Smooth muscle cell of the brain vasculature (primary cell): ENCODE results near the gene USP25.

Experiments used
- DNase-seq: peaks from one replicate; pipeline ENCODE4 v3.0.0-alpha.2; 2012; ENCODE audit warnings: low read depth, low spot score

USP25 gene

GRCh38 chr21:15764878-15765277 is 35.1 kb downstream of the USP25 start:
- no peak for DNase-seq

GRCh38 chr21:15766952-15767603 is 37.3 kb downstream of the USP25 start:
- DNase-seq, result no peak

DNA sequence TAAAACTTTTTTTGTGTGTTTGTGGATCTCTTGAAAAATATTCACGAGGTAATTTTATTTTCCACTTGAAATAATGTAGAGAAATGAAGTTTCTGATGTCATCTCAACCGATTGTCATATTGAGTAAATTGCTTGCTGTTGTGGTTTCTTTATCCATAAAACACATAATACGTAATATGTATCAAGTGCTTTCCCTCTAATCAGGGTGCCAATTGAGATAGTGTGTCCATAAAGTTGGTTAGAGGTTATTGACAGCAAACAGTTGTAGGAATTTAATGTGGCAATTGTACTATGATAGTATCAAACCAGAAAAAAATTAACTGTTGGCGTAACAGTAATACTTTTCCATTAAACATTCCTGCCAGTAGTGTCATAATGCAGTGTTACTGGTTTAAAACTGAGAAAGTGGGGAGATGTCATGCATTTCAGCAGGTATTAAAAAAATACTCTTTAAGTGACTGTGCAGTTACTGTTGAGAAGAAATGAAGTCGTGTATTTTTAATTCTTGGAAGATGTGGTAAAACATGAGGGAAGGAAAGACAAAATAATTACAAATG is 38.3 kb downstream of the USP25 start:
- DNase-seq, result no peak

DNA sequence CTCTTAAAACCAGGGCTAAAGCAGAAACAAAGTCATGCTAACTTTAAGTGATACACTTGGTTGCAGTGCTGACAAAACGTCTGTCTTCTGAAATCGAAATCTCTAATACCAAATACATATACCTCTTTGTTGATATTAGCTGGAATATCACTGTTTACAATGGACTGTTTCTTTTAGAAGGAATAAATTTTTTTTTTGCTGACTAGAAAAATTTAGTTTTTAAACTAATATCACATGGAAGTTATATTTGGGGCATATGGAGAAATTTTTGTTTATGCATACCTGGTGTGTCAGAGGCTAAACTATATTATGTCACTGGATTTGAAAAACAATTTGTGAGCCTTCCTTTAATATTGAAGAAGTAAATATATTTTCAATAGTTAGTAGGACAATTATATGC is 39.1 kb downstream of the USP25 start:
- no peak for DNase-seq

DNA sequence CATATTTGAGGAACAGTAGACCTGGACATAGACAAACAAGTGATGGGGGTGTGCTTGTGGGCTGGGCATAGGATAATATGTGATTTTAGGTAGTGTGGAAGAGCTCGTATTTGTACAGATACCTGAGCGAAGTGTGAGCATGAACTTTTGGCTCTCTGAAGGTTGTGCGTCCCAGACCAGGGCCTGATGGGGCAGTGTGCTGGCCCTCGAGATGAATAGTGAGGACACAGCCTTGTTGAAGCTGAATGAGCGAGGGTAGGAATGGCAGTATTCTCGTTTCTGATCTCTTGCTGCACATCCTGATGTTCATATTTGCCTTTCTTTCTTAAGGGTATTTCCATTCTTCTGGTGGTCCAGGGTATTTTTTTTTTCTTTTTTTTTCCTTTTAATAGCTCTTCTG is 41.5 kb downstream of the USP25 start:
- DNase-seq, result no peak

DNA sequence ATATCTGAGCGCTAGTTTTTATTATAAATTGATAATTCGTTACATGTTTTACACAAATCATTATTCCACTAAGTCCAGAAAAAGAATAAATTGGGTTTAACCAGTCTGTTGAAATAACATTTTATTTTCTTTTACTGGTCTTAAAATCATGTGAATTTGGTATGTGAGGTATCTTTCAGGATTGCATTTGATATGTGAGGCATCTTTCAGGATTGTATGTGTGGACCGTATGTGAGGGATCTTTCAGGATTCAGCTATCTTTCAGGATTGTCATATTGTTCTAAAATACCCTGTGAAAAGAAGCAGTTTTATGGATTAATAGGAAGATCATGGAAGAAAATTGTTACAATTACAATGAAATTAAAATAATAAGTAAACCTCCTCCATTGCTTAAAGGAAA is 42.9 kb downstream of the USP25 start:
- DNase-seq, result no peak

DNA sequence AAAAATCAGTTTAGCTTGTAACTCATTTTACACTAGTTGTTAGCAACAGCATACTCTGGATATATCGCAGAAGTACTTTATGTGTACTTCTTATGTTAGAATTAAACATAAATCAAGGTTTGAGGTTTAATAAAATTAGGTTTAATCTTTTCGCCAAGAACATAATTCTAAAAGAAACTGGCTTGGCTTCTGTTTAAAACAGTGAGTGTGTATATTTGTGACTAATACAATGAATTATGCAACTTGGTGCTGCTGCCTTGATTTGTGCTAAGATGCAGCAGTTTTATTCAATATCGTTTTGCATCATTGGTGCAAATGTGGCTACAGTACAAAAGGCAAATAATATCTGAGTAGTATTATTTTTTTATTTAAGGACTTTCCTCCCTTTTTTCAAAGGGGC is 44.8 kb downstream of the USP25 start:
- DNase-seq, result no peak

DNA sequence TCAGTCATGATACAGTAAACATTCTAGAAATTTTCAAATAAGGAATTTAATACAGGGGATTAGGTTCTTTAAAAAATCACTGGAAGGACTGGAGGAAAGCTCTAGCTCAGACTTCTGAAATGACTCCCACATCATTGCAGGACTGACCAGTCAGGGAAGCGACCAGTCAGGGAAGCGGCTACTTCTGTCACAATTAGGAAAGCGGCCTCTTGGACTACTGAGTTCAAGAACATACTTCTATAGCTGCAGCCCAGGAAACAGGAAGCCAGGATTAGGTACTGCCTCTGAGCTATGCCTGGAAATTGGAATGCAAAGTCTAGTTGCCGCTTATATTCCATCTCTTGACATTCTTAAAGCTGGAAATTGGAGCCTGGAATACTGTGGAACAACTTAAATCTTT is 45.5 kb downstream of the USP25 start:
- DNase-seq, result no peak

- DNase-seq, result no peak
These were observed 46.2 kb downstream of the USP25 start for GRCh38 chr21:15775981-15776380.

GRCh38 chr21:15776818-15777217 is 47.0 kb downstream of the USP25 start:
- DNase-seq, result no peak

- DNase-seq, result no peak
These were observed 52.2 kb downstream of the USP25 start for GRCh38 chr21:15781986-15782385.

- no peak for DNase-seq
These were observed 59.2 kb downstream of the USP25 start for GRCh38 chr21:15788847-15789523.

DNA sequence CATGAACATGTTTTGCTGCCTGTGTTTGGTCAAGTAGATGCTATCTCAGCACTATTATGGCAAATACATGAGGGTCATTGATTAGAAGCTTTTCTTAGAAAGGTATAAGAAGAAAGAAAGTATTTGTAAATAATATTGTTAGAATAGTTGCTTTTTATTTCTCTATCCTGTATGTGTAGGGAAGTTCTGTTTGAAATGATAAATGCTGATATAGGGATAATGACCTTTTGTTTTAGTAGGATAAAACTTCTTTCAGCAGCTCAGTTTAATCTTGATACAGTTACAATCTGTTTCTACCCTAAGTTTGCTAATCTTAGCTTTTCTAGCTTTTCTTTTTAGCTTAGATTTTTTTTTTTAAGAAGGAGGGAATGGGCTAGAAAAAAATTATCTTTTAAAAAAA is 63.3 kb downstream of the USP25 start:
- no peak for DNase-seq

DNA sequence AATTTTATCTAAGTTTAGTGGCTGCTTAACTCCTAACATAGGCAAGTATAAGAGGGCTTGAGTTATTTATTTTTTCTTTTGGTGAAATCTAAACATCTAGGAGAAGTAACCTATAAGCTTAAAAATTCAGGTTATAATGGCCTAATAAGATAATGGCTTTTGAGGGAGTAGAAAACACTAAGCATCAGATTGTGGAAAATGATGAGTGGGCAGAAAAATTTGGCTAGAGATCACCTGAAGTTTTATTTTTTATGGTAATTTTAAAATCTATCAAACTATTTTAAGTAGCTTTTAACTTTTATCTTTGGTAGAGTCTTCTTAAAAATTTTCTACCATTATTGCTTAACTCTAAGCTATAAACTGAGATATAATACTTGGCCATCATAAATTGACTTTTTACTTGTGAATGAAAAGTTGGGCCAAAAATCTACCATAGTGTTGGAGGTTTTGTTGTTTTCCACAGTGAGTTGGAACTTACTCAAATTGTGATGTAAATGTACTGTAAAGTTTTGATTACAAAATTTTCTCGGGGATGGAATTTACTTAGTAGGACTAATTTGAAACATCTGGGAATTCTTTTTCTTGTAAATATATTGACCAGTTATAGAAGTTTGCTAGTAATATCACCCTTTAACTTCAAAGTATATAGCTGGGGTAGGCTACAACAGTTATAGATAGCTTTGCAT is 63.9 kb downstream of the USP25 start:
- no peak for DNase-seq

GRCh38 chr21:15794277-15794912 is 64.6 kb downstream of the USP25 start:
- no peak for DNase-seq

GRCh38 chr21:15795533-15795932 is 65.8 kb downstream of the USP25 start:
- DNase-seq, result no peak

- no peak for DNase-seq
These were observed 68.0 kb downstream of the USP25 start for GRCh38 chr21:15797577-15798363.

GRCh38 chr21:15801352-15801863 is 71.6 kb downstream of the USP25 start:
- no peak for DNase-seq

DNA sequence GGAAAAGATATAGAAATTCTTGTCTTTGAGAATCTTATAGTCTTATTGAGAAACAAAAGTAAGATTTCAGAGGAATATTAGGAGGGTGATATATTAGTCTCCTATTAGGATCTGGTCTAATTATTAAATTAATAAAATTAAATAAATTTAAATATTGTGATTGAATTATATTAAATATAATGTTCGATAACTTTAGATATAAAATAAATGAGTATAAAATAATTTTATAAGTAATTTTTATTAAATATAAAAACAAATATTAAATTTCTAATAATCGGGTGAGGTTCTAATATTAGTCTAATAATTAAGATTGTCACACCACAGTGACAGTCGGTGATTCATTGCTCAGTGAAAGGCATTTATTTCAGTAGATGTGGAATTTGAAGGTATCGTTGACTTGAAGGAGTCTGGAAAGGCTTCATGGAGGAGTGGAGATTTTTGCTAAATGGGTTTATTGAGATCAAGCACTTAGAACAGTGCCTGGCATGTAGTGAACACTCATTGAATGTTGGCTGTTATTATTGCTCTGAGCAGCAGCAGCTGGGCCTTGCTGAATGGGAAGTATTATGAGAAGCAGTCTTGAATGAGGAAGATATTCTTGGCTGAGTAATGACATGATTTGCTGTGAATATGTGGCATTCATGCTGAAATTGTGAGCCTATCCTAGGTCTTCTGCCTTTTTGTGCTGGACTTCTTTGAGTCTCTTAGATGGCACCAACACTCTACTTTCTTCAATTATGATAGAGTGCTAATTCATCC is 74.6 kb downstream of the USP25 start:
- DNase-seq, result no peak

DNA sequence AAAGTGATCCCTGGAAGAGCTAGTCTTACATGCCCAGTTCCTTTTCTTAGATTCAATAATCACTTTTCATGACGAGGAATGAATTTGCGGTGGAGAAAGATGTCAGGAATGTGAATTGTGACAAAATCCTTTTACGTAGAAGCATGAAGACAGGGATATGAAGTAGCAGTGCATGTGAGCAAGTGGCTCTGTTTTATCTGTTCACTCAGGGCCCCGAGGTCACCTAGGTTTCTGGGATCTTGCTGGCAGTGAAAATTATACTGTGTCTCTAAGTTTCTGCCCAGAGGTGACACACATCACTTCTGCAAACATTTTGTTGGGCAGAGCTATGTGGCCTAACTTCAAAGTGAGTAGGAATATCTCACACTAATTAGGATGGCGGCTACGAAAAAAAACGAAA is 79.3 kb downstream of the USP25 start:
- DNase-seq, result no peak
